Neural progenitor cell (in vitro differentiated cells): ENCODE measurements around the gene MAP2K2.

Experiments used
- CTCF ChIP-seq: fragments of 200-600 bp; sonication (generic); IDR thresholded peaks from 2 replicates; pipeline ENCODE4 v1.5.1; 2017; ENCODE audit warnings: antibody characterized with exemption, mild to moderate bottlenecking
- EZH2phosphoT487 ChIP-seq: fragments of 200-600 bp; sonication (generic); IDR thresholded peaks from 2 replicates; pipeline ENCODE4 v1.6.1; 2017; ENCODE audit warnings: antibody characterized with exemption

- no peak for TF ChIP-seq EZH2phosphoT487
- no peak for TF ChIP-seq CTCF
Observed at GRCh38 chr19:4064149-4064495, 59.8 kb downstream of the MAP2K2 start.
